SK-MEL-5 (cell line): ENCODE results near the gene MPZ. TPM values are rescaled to one million over a fixed set of nuclear protein-coding genes. Genes with fewer than 3 reads are reported as not detected.
"Not testable (repeated sequence)": the region's sequence is repeated elsewhere in the genome, so short reads cannot be mapped to it uniquely, and the experiment has no call there.

Experiments
- DNase-seq: peaks from one replicate; pipeline ENCODE4 v3.0.0-alpha.2; 2016; ENCODE audit warnings: low read depth, low spot score
- in situ Hi-C: cut with HindIII; loops from 2 replicates; pipeline ENCODE4 v1.10.0; 2016; ENCODE audit warnings: low sequenced_read_pairs, high pct_unique_total_duplicates, low pct_unique_long_range_greater_than_20kb
- total RNA-seq: library from RNA; depleted of rRNA; stranded (reverse); fragments of >200 nt; shearing (Covaris generic); gene quantifications from 2 replicates; pipeline ENCODE4 v1.2.3, GENCODE V29; 2014; rRNA removed

MPZ gene
- total RNA-seq, 1 experiment from 2014 or later: 3.6 TPM

GRCh38 chr1:161261261-161262235 is 48.2 kb downstream of the MPZ start:
- in situ Hi-C loops: no loop called here
- DNase-seq: no peak

GRCh38 chr1:161260376-161261260 is 49.1 kb downstream of the MPZ start:
- DNase-seq: peak; percentile 17
- in situ Hi-C loops: no loop called here

GRCh38 chr1:161259765-161260164 is 50.0 kb downstream of the MPZ start:
- DNase-seq: no peak
- in situ Hi-C loops: no loop called here

- no peak for DNase-seq
- in situ Hi-C loops: no loop called here
Observed at GRCh38 chr1:161259345-161259702, 50.4 kb downstream of the MPZ start.

- peak; percentile 45 for DNase-seq
- in situ Hi-C loops: no loop called here
Observed at GRCh38 chr1:161258439-161259344, 51.1 kb downstream of the MPZ start, which contains the start of gene PCP4L1. Gene PCP4L1, plus strand, starts transcription at chr1:161258745. Its CDS starts 230 bp downstream, at chr1:161258975.

GRCh38 chr1:161257109-161257508 is 52.7 kb downstream of the MPZ start:
- DNase-seq, in situ Hi-C loops: not testable (repeated sequence)

- in situ Hi-C loops, DNase-seq: not testable (repeated sequence)
Observed at GRCh38 chr1:161255955-161256520, 53.7 kb downstream of the MPZ start.

- in situ Hi-C loops, DNase-seq: not testable (repeated sequence)
Observed at GRCh38 chr1:161255302-161255701, 54.5 kb downstream of the MPZ start.

Other genes starting within 250 kb of the MPZ start
- not detected in 2 replicates for gene ARHGAP30, start 240.1 kb downstream of the MPZ start, total RNA-seq
- gene NECTIN4, start 220.4 kb downstream of the MPZ start, total RNA-seq: 0.11 and 0.21 TPM in 2 replicates
- not detected in 2 replicates for gene KLHDC9, start 211.6 kb downstream of the MPZ start, total RNA-seq
- 84.1 and 92.3 TPM in 2 replicates for gene PFDN2, start 191.9 kb downstream of the MPZ start, total RNA-seq
- gene NIT1, start 191.9 kb downstream of the MPZ start, total RNA-seq: 23.5 and 27.2 TPM in 2 replicates
- 18.8 and 22.8 TPM in 2 replicates for gene DEDD, start 177.3 kb downstream of the MPZ start, total RNA-seq
- gene UFC1, start 156.0 kb downstream of the MPZ start, total RNA-seq: 87.4 and 89.2 TPM in 2 replicates
- 4.0 and 4.7 TPM in 2 replicates for gene USP21, start 150.5 kb downstream of the MPZ start, total RNA-seq
- 11.1 and 13.8 TPM in 2 replicates for gene PPOX, start 143.5 kb downstream of the MPZ start, total RNA-seq
- 53.9 and 55.9 TPM in 2 replicates for gene B4GALT3, start 132.5 kb downstream of the MPZ start, total RNA-seq
- 0.03 TPM in 1 of 2 replicates, not detected in the other for gene ADAMTS4, start 110.9 kb downstream of the MPZ start, total RNA-seq
- 134 and 147 TPM in 2 replicates for gene NDUFS2, start 107.6 kb downstream of the MPZ start, total RNA-seq
- gene FCER1G, start 94.7 kb downstream of the MPZ start, total RNA-seq: 2.6 TPM in 1 of 2 replicates, not detected in the other
- gene APOA2, start 86.3 kb downstream of the MPZ start, total RNA-seq: not detected in 2 replicates
- gene TOMM40L, start 83.9 kb downstream of the MPZ start, total RNA-seq: 11.3 and 11.7 TPM in 2 replicates
- not detected in 2 replicates for gene NR1I3, start 71.8 kb downstream of the MPZ start, total RNA-seq
- not detected in 2 replicates for gene PCP4L1, start 51.2 kb downstream of the MPZ start, total RNA-seq
- 36.6 and 53.0 TPM in 2 replicates for gene SDHC, start 4.4 kb upstream of the MPZ start, total RNA-seq
- not detected in 2 replicates for gene CFAP126, start 57.9 kb upstream of the MPZ start, total RNA-seq
- gene FCGR2A, start 195.5 kb upstream of the MPZ start, total RNA-seq: 57.4 and 59.7 TPM in 2 replicates
- 4.2 and 4.8 TPM in 2 replicates for gene HSPA6, start 214.6 kb upstream of the MPZ start, total RNA-seq
- not detected in 2 replicates for gene FCGR3A, start 239.8 kb upstream of the MPZ start, total RNA-seq